B cell (primary cell): ENCODE measurements around the gene DBX1. TPM values are rescaled to one million over a fixed set of nuclear protein-coding genes. Genes with fewer than 3 reads are reported as not detected.

Experiments
- ATAC-seq: fragments of 200-7000 bp; cut with Tn5 transposase; one replicate; pipeline ENCODE4 v1.10.0; 2021; ENCODE audit warnings: low read depth, mild to moderate bottlenecking, moderate number of reproducible peaks, moderate library complexity
- CTCF ChIA-PET: fragments of 350-600 bp; sonication (Branson Sonifier 250); formaldehyde crosslinking; loops from one replicate; lab custom pipeline; 2021; ENCODE audit warnings: antibody characterized with exemption, inconsistent platforms; lab: Charles Lee
- POLR2A ChIA-PET: fragments of 350-600 bp; sonication (Branson Sonifier 250); formaldehyde crosslinking; loops from one replicate; lab custom pipeline; 2021; ENCODE audit warnings: antibody characterized with exemption; lab: Charles Lee
- DNase-seq: peaks from one replicate; pipeline ENCODE4 v3.0.0; 2013
- H2AFZ ChIP-seq: 2 replicates; pipeline ENCODE4 v1.6.1; 2012; ENCODE audit warnings: mild to moderate bottlenecking, low read depth, low read length; ENCODE audit not compliant: insufficient read depth, poor library complexity, severe bottlenecking
- H3K27ac ChIP-seq, 2 donors: 1 replicate in 1 of 2; 2 replicates in 1 of 2; pipeline ENCODE4 v1.5.1; 2012 to 2013; ENCODE audit warnings: low read length in 2 of 2, mild to moderate bottlenecking in 2 of 2, moderate library complexity in 1 of 2
- H3K27me3 ChIP-seq, 4 experiments: fragments of 200-600 bp in 1 of 4; sonication (generic) in 1 of 4; replicated peaks in 1 of 4; 1 replicate in 2 of 4; 2 replicates in 2 of 4; pipeline versions ENCODE4 v1.6.1 to v1.7.0; 2013 to 2016; ENCODE audit warnings: low read length in 3 of 4, mild to moderate bottlenecking in 2 of 4, mixed read lengths in 1 of 4, moderate library complexity in 1 of 4; ENCODE audit not compliant: insufficient read depth in 4 of 4, control insufficient read depth in 3 of 4; ENCODE audit errors: control extremely low read depth in 1 of 4
- H3K36me3 ChIP-seq, 2 experiments: replicated peaks in 1 of 2; 1 replicate in 1 of 2; 2 replicates in 1 of 2; pipeline versions ENCODE4 v1.6.1 to v1.7.1; 2013; ENCODE audit warnings: low read length in 1 of 2; ENCODE audit not compliant: insufficient read depth in 2 of 2, control insufficient read depth in 1 of 2; ENCODE audit errors: control extremely low read depth in 1 of 2, extremely low read depth in 1 of 2
- H3K4me1 ChIP-seq, 2 donors: fragments of 200-600 bp in 1 of 2; sonication (generic) in 1 of 2; 1 replicate in 1 of 2; 2 replicates in 1 of 2; pipeline versions ENCODE4 v1.5.1 to v1.6.1; 2013 to 2017; ENCODE audit warnings: low read length in 2 of 2; ENCODE audit not compliant: control insufficient read depth in 2 of 2, insufficient read depth in 2 of 2
- H3K4me2 ChIP-seq: replicated peaks from 2 replicates; pipeline ENCODE3; 2012; ENCODE audit warnings: mild to moderate bottlenecking, low read depth, low read length; ENCODE audit not compliant: poor library complexity, severe bottlenecking
- H3K4me3 ChIP-seq, 5 experiments: fragments of 200-600 bp in 1 of 5; sonication (generic) in 1 of 5; 1 replicate in 3 of 5; 2 replicates in 2 of 5; pipeline versions ENCODE4 v1.5.1 to v1.7.0; 2011 to 2016; ENCODE audit warnings: low read length in 4 of 5, mild to moderate bottlenecking in 4 of 5, low read depth in 2 of 5, control low read depth in 1 of 5, moderate library complexity in 1 of 5; ENCODE audit not compliant: insufficient read depth in 1 of 5; ENCODE audit errors: control extremely low read depth in 1 of 5, extremely low read depth in 1 of 5
- H3K79me2 ChIP-seq: fragments of 200-600 bp; sonication (generic); one replicate; pipeline ENCODE4 v1.6.0; 2016; ENCODE audit warnings: low read length; ENCODE audit not compliant: control insufficient read depth, insufficient read depth
- H3K9ac ChIP-seq: fragments of 200-600 bp; sonication (generic); 2 replicates; pipeline ENCODE4 v1.6.1; 2017; ENCODE audit warnings: mild to moderate bottlenecking, low read length, moderate library complexity
- H3K9me3 ChIP-seq, 3 donors: one replicate each; pipeline versions ENCODE4 v1.6.1 to v1.7.1; 2013; ENCODE audit warnings: low read length in 2 of 3; ENCODE audit not compliant: control insufficient read depth in 2 of 3, insufficient read depth in 1 of 3; ENCODE audit errors: control extremely low read depth in 1 of 3
- H4K20me1 ChIP-seq: 2 replicates; pipeline ENCODE4 v1.6.0; 2012; ENCODE audit warnings: mild to moderate bottlenecking, low read length; ENCODE audit not compliant: insufficient read depth, control insufficient read depth, poor library complexity, severe bottlenecking
- H3K27ac Mint-ChIP-seq: one replicate; pipeline ENCODE4 v1.8.0; 2021; ENCODE audit warnings: mixed read lengths
- H3K27me3 Mint-ChIP-seq: one replicate; pipeline ENCODE4 v1.8.0; 2021; ENCODE audit warnings: mixed read lengths
- H3K4me1 Mint-ChIP-seq: one replicate; pipeline ENCODE4 v1.8.0; 2021; ENCODE audit warnings: mixed read lengths
- H3K4me3 Mint-ChIP-seq: one replicate; pipeline ENCODE4 v1.8.0; 2021; ENCODE audit warnings: mixed read lengths
- H3K9me3 Mint-ChIP-seq: one replicate; pipeline ENCODE4 v1.8.0; 2022; ENCODE audit warnings: mixed read lengths; ENCODE audit not compliant: insufficient read depth
- EZH2 ChIP-seq: IDR thresholded peaks from 2 replicates; pipeline ENCODE4 v1.6.1; 2012; ENCODE audit warnings: borderline replicate concordance, low read depth, mild to moderate bottlenecking, moderate library complexity, low read length; ENCODE audit not compliant: insufficient read depth, poor library complexity, severe bottlenecking
- WGBS: methylation state at CpG from one replicate; pipeline ENCODE4 v1.1.5; 2013; ENCODE audit warnings: missing lambda C conversion rate; ENCODE audit not compliant: insufficient coverage; 5-methylcytosine and 5-hydroxymethylcytosine counted together
- intact Hi-C: fragments of 100-400 bp; cut with micrococcal nuclease; formaldehyde crosslinking; loops from one replicate; pipeline ENCODE4 v1.10.0; 2022
- polyA plus RNA-seq: library from polyadenylated mRNA; depleted of rRNA; stranded (reverse); fragments of >200 nt; gene quantifications from 2 replicates; pipeline ENCODE4 v1.2.3, GENCODE V29; 2012
- total RNA-seq, 2 donors: library from RNA; stranded (reverse); fragments of 120-200 nt in 1 of 2; gene quantifications; 1 replicate in 1 of 2; 2 replicates in 1 of 2; pipeline versions ENCODE4 v1.2.3 to v1.2.4, GENCODE V29; 2013 to 2022
- TF ChIP-seq, protein P1 (sequence below): fragments of 200-600 bp; IDR thresholded peaks from one replicate; pipeline ENCODE4 v1.8.0; 2022; ENCODE audit warnings: antibody characterized with exemption, mild to moderate bottlenecking

The DBX1 gene
- total and polyA plus RNA-seq, 2 donors (not counting 1 experiment from before 2014, with no cell fraction given): not detected

GRCh38 chr11:20162824-20163782 is 2.8 kb upstream of the DBX1 start:
- CTCF ChIA-PET: no interaction called here

More at GRCh38 chr11:20162824-20163782, 2.8 kb upstream of the DBX1 start:
- POLR2A ChIA-PET: no interaction called here
- Mint-ChIP-seq H3K27me3 (peaks cover 84% of the 10 kb centered on the region), H3K4me3 (no peak overlapping the region), H3K9me3 (no peaks in the 10 kb centered on the region), H3K4me1 (peaks cover 14% of the 10 kb centered on the region), H3K27ac (peak overlapping the region; percentile 53)
- TF ChIP-seq, protein P1, sequence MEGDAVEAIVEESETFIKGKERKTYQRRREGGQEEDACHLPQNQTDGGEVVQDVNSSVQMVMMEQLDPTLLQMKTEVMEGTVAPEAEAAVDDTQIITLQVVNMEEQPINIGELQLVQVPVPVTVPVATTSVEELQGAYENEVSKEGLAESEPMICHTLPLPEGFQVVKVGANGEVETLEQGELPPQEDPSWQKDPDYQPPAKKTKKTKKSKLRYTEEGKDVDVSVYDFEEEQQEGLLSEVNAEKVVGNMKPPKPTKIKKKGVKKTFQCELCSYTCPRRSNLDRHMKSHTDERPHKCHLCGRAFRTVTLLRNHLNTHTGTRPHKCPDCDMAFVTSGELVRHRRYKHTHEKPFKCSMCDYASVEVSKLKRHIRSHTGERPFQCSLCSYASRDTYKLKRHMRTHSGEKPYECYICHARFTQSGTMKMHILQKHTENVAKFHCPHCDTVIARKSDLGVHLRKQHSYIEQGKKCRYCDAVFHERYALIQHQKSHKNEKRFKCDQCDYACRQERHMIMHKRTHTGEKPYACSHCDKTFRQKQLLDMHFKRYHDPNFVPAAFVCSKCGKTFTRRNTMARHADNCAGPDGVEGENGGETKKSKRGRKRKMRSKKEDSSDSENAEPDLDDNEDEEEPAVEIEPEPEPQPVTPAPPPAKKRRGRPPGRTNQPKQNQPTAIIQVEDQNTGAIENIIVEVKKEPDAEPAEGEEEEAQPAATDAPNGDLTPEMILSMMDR: no peak
- TF ChIP-seq EZH2: no peak
- Histone ChIP-seq H3K4me2 (peak overlapping the region; percentile 34), H3K4me3 (no peak overlapping the region), H3K9me3 (peaks cover 1 to 45% (median 21%) of the 10 kb centered on the region in 3 donors), H3K9ac (no peak overlapping the region), H3K27ac (no peak overlapping the region), H2AFZ (no peak overlapping the region), H3K79me2 (no peaks in the 10 kb centered on the region), H3K36me3 (no peaks in the 10 kb centered on the region), H4K20me1 (no peaks in the 10 kb centered on the region), H3K4me1 (peaks cover 9 to 14% of the 10 kb centered on the region in 2 donors), H3K27me3 (peaks cover 0 to 93% (median 67%) of the 10 kb centered on the region in 4 experiments)
- DNase-seq (peak; percentile 29), ATAC-seq (no peak)
- WGBS: 4% methylated on average over 61 of the region's 61 CpGs
- intact Hi-C loops: no loop called here
